SK-N-SH (cell line): Measurements from ENCODE around the gene MED6. TPM values are rescaled to one million over a fixed set of nuclear protein-coding genes. Genes with fewer than 3 reads are reported as not detected.

Source experiments
- CTCF ChIA-PET: fragments of 300-600, 350-600 bp; formaldehyde crosslinking; extraction: SDS; loops from one replicate; lab custom pipeline; 2021; lab: Yijun Ruan, JAX
- POLR2A ChIA-PET: fragments of 350-600 bp; sonication (Branson Sonifier 250); formaldehyde crosslinking; extraction: SDS; loops from one replicate; lab custom pipeline; 2020; ENCODE audit warnings: antibody characterized with exemption, inconsistent platforms; lab: Yijun Ruan, JAX
- DNase-seq: peaks from one replicate; pipeline ENCODE4 v3.0.0; 2012
- H2AFZ ChIP-seq: fragments of 200-600 bp; sonication (generic); 2 replicates; pipeline ENCODE4 v1.8.1; 2016; ENCODE audit warnings: antibody characterized with exemption, mild to moderate bottlenecking, low read depth
- H3F3A ChIP-seq: fragments of 200-600 bp; sonication (generic); replicated peaks from 2 replicates; pipeline ENCODE3; 2016; ENCODE audit warnings: antibody characterized with exemption, mild to moderate bottlenecking; ENCODE audit not compliant: insufficient read depth
- H3K27ac ChIP-seq, 2 experiments: fragments of 200-500 bp in 1 of 2; fragments of 200-600 bp in 1 of 2; sonication (Bioruptor generic) in 1 of 2; sonication (generic), shearing (Covaris generic) in 1 of 2; 2 replicates each; pipeline versions ENCODE4 v1.5.1 to v1.6.1; 2014 to 2016; ENCODE audit warnings: low read depth in 2 of 2, inconsistent platforms in 1 of 2, low read length in 1 of 2, mild to moderate bottlenecking in 1 of 2, mixed read lengths in 1 of 2
- H3K27me3 ChIP-seq: fragments of 200-600 bp; sonication (generic), shearing (Covaris generic); 2 replicates; pipeline ENCODE4 v1.6.1; 2016; ENCODE audit warnings: mixed run types; ENCODE audit not compliant: insufficient read depth
- H3K36me3 ChIP-seq, 2 experiments: fragments of 200-500 bp in 1 of 2; fragments of 200-600 bp in 1 of 2; sonication (Bioruptor generic) in 1 of 2; sonication (generic) in 1 of 2; replicated peaks in 1 of 2; 2 replicates each; pipeline versions ENCODE3 to v1.5.1; 2014 to 2016; ENCODE audit warnings: low read length in 1 of 2, mild to moderate bottlenecking in 1 of 2; ENCODE audit not compliant: insufficient read depth in 2 of 2, control insufficient read depth in 1 of 2
- H3K4me1 ChIP-seq, 2 experiments: fragments of 200-500 bp in 1 of 2; fragments of 200-600 bp in 1 of 2; sonication (Bioruptor generic) in 1 of 2; sonication (generic), shearing (Covaris generic) in 1 of 2; 2 replicates each; pipeline versions ENCODE4 v1.5.1 to v1.6.1; 2014 to 2016; ENCODE audit warnings: low read depth in 1 of 2, low read length in 1 of 2, mixed run types in 1 of 2; ENCODE audit not compliant: insufficient read depth in 2 of 2, control insufficient read depth in 1 of 2
- H3K4me2 ChIP-seq: fragments of 200-600 bp; sonication (generic), shearing (Covaris generic); 2 replicates; pipeline ENCODE4 v1.6.1; 2017; ENCODE audit warnings: mixed run types
- H3K4me3 ChIP-seq, 2 experiments: fragments of 200-500 bp in 1 of 2; fragments of 200-600 bp in 1 of 2; sonication (Bioruptor generic) in 1 of 2; sonication (generic), shearing (Covaris generic) in 1 of 2; 2 replicates each; pipeline versions ENCODE4 v1.5.1 to v1.8.1; 2014 to 2016; ENCODE audit warnings: low read depth in 2 of 2, inconsistent platforms in 1 of 2, low read length in 1 of 2, mild to moderate bottlenecking in 1 of 2, mixed read lengths in 1 of 2, moderate library complexity in 1 of 2
- H3K79me2 ChIP-seq: fragments of 200-600 bp; sonication (generic); 2 replicates; pipeline ENCODE4 v1.8.1; 2017; ENCODE audit warnings: mild to moderate bottlenecking; ENCODE audit not compliant: insufficient read depth
- H3K9ac ChIP-seq: fragments of 200-600 bp; sonication (generic); 2 replicates; pipeline ENCODE4 v1.6.1; 2017; ENCODE audit warnings: mixed run types
- H3K9me2 ChIP-seq: fragments of 200-600 bp; sonication (generic); 2 replicates; pipeline ENCODE4 v1.6.1; 2017; ENCODE audit warnings: mixed run types
- H3K9me3 ChIP-seq: fragments of 200-600 bp; sonication (generic); 2 replicates; pipeline ENCODE4 v1.6.1; 2017; ENCODE audit warnings: mixed run types, mild to moderate bottlenecking, moderate library complexity
- H4K20me1 ChIP-seq: fragments of 200-600 bp; sonication (generic); 2 replicates; pipeline ENCODE4 v1.6.1; 2017; ENCODE audit warnings: mild to moderate bottlenecking, mixed run types; ENCODE audit not compliant: insufficient read depth
- ELF1 ChIP-seq: IDR thresholded peaks from 2 replicates; pipeline ENCODE4 v1.4.0; 2012
- FOSL2 ChIP-seq: IDR thresholded peaks from 2 replicates; pipeline ENCODE4 v1.4.0; 2012; ENCODE audit warnings: low read depth, mild to moderate bottlenecking, moderate library complexity, borderline replicate concordance
- FOXM1 ChIP-seq: IDR thresholded peaks from 2 replicates; pipeline ENCODE4 v1.4.0; 2012; ENCODE audit warnings: low read depth, mild to moderate bottlenecking
- GABPA ChIP-seq: IDR thresholded peaks from 2 replicates; pipeline ENCODE4 v1.4.0; 2012; ENCODE audit warnings: low read depth, mild to moderate bottlenecking
- GATA2 ChIP-seq: sonication (generic); formaldehyde crosslinking; IDR thresholded peaks from 2 replicates; pipeline ENCODE4 v1.5.0; 2020; ENCODE audit warnings: mild to moderate bottlenecking, missing genetic modification reagents
- MXI1 ChIP-seq: IDR thresholded peaks from 2 replicates; pipeline ENCODE4 v1.6.1; 2012; ENCODE audit warnings: mild to moderate bottlenecking, low read depth, low read length, improper control_type of control experiment
- NRF1 ChIP-seq: IDR thresholded peaks from 2 replicates; pipeline ENCODE4 v1.6.1; 2012; ENCODE audit warnings: low read depth, mild to moderate bottlenecking, low read length
- POLR2AphosphoS5 ChIP-seq: IDR thresholded peaks from 2 replicates; pipeline ENCODE4 v1.6.1; 2012; ENCODE audit warnings: low read depth, low read length
- SIN3A ChIP-seq: IDR thresholded peaks from 2 replicates; pipeline ENCODE4 v1.6.1; 2012; ENCODE audit warnings: low read depth, mild to moderate bottlenecking, low read length, moderate library complexity, borderline replicate concordance
- SMC3 ChIP-seq: IDR thresholded peaks from 2 replicates; pipeline ENCODE4 v1.6.1; 2012; ENCODE audit warnings: low read depth, low read length, improper control_type of control experiment
- TAF1 ChIP-seq: IDR thresholded peaks from 2 replicates; pipeline ENCODE4 v1.6.1; 2012; ENCODE audit warnings: low read depth, mild to moderate bottlenecking, low read length, moderate library complexity, borderline replicate concordance
- YY1 ChIP-seq: IDR thresholded peaks from 2 replicates; pipeline ENCODE4 v1.4.0; 2012; ENCODE audit warnings: low read depth, mild to moderate bottlenecking
- WGBS: methylation state at CpG from one replicate; pipeline ENCODE4 v1.1.6; 2017; ENCODE audit warnings: low lambda C conversion rate; 5-methylcytosine and 5-hydroxymethylcytosine counted together
- polyA plus RNA-seq, 3 experiments: library from polyadenylated mRNA; depleted of rRNA; stranded (reverse); fragments of >200 nt; gene quantifications; 2 replicates each; pipeline ENCODE4 v1.2.3, GENCODE V29; 2012
- TF ChIP-seq, protein P1 (sequence below): IDR thresholded peaks from 2 replicates; pipeline ENCODE4 v1.6.1; 2012; ENCODE audit warnings: mild to moderate bottlenecking, low read depth, low read length, moderate library complexity
- TF ChIP-seq, protein P2 (sequence below): fragments of 200-600 bp; sonication (generic); IDR thresholded peaks from 2 replicates; pipeline ENCODE4 v1.6.1; 2017; ENCODE audit warnings: antibody characterized with exemption, mild to moderate bottlenecking, moderate library complexity
- TF ChIP-seq, protein P3 (sequence below): IDR thresholded peaks from 2 replicates; pipeline ENCODE4 v1.4.0; 2012; ENCODE audit warnings: low read depth
- TF ChIP-seq, protein P4 (sequence below): IDR thresholded peaks from 2 replicates; pipeline ENCODE4; 2012

Gene MED6, protein sequence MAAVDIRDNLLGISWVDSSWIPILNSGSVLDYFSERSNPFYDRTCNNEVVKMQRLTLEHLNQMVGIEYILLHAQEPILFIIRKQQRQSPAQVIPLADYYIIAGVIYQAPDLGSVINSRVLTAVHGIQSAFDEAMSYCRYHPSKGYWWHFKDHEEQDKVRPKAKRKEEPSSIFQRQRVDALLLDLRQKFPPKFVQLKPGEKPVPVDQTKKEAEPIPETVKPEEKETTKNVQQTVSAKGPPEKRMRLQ
- 24.2 and 31.1 TPM in 2 replicates for polyA plus RNA-seq (2012; rRNA removed)
- polyA plus RNA-seq (2012; cell fraction: cytosol; rRNA removed) = 34.3 and 46.5 TPM in 2 replicates
- 19.1 and 33.8 TPM in 2 replicates for polyA plus RNA-seq (2012; cell fraction: nucleus; rRNA removed)

GRCh38 chr14:70600382-70601157 is at the start of gene MED6:
Gene MED6 (minus strand): TSS chr14:70600655. CDS start chr14:70600637, 18 bp downstream.
- peaks cover 49% of the 10 kb centered on the region for H3K79me2 ChIP-seq
- POLR2A ChIA-PET = interaction anchor here (1.0 kb wide), 1 partner anchor 41 kb away, joined by 3 read pairs; the partner anchor contains the start of gene TTC9

More at GRCh38 chr14:70600382-70601157, at the start of gene MED6:
- no peaks in the 10 kb centered on the region for H3K9me2 ChIP-seq
- peaks cover 3% of the 10 kb centered on the region for H3F3A ChIP-seq
- peaks cover 18 to 21% of the 10 kb centered on the region in 2 experiments for H3K36me3 ChIP-seq
- no peaks in the 10 kb centered on the region for H3K27me3 ChIP-seq
- CTCF ChIA-PET = interaction anchor here (0.7 to 2.4 kb wide), 6 partner anchors 12 to 355 kb away, joined by 3 to 15 read pairs (median 4); partner anchors contain the start of gene PCNX1
- H3K4me2 ChIP-seq = peak within 1 kb of the TSS; percentile 84
- WGBS = 1% methylated on average over 43 of the region's 43 CpGs
- H3K9ac ChIP-seq = peak within 1 kb of the TSS; percentile 91
- DNase-seq = peak; percentile 96
- H3K4me1 ChIP-seq = peaks cover 0 to 14% of the 10 kb centered on the region in 2 experiments; a peak in 2 of 4 replicates
- H3K9me3 ChIP-seq = no peaks in the 10 kb centered on the region
- H3K4me3 ChIP-seq = peak within 1 kb of the TSS; percentile 95 to 97
- H4K20me1 ChIP-seq = no peaks in the 10 kb centered on the region; the same call in 1 of the 2 replicates
- peak within 1 kb of the TSS; percentile 65 to 81 for H3K27ac ChIP-seq
- peak within 1 kb of the TSS; percentile 98 for H2AFZ ChIP-seq
- peak; percentile 89 for TF ChIP-seq POLR2AphosphoS5
- TF ChIP-seq, protein P1, sequence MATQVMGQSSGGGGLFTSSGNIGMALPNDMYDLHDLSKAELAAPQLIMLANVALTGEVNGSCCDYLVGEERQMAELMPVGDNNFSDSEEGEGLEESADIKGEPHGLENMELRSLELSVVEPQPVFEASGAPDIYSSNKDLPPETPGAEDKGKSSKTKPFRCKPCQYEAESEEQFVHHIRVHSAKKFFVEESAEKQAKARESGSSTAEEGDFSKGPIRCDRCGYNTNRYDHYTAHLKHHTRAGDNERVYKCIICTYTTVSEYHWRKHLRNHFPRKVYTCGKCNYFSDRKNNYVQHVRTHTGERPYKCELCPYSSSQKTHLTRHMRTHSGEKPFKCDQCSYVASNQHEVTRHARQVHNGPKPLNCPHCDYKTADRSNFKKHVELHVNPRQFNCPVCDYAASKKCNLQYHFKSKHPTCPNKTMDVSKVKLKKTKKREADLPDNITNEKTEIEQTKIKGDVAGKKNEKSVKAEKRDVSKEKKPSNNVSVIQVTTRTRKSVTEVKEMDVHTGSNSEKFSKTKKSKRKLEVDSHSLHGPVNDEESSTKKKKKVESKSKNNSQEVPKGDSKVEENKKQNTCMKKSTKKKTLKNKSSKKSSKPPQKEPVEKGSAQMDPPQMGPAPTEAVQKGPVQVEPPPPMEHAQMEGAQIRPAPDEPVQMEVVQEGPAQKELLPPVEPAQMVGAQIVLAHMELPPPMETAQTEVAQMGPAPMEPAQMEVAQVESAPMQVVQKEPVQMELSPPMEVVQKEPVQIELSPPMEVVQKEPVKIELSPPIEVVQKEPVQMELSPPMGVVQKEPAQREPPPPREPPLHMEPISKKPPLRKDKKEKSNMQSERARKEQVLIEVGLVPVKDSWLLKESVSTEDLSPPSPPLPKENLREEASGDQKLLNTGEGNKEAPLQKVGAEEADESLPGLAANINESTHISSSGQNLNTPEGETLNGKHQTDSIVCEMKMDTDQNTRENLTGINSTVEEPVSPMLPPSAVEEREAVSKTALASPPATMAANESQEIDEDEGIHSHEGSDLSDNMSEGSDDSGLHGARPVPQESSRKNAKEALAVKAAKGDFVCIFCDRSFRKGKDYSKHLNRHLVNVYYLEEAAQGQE = 0 out of 2 replicates have a peak, but pooled peaks have one; percentile 38
- TF ChIP-seq FOSL2 = no peak
- peak; percentile 95 for TF ChIP-seq GABPA
- TF ChIP-seq, protein P2, sequence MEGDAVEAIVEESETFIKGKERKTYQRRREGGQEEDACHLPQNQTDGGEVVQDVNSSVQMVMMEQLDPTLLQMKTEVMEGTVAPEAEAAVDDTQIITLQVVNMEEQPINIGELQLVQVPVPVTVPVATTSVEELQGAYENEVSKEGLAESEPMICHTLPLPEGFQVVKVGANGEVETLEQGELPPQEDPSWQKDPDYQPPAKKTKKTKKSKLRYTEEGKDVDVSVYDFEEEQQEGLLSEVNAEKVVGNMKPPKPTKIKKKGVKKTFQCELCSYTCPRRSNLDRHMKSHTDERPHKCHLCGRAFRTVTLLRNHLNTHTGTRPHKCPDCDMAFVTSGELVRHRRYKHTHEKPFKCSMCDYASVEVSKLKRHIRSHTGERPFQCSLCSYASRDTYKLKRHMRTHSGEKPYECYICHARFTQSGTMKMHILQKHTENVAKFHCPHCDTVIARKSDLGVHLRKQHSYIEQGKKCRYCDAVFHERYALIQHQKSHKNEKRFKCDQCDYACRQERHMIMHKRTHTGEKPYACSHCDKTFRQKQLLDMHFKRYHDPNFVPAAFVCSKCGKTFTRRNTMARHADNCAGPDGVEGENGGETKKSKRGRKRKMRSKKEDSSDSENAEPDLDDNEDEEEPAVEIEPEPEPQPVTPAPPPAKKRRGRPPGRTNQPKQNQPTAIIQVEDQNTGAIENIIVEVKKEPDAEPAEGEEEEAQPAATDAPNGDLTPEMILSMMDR = no peak
- peak; percentile 95 for TF ChIP-seq YY1
- TF ChIP-seq, protein P3, sequence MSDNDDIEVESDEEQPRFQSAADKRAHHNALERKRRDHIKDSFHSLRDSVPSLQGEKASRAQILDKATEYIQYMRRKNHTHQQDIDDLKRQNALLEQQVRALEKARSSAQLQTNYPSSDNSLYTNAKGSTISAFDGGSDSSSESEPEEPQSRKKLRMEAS = peak; percentile 79
- TF ChIP-seq ELF1 = peak; percentile 76
- TF ChIP-seq GATA2 (CRISPR knock-in tag) = no peak
- no peak for TF ChIP-seq SMC3
- TF ChIP-seq SIN3A = 0 out of 2 replicates have a peak, but pooled peaks have one; percentile 40
- TF ChIP-seq FOXM1 = no peak
- TF ChIP-seq, protein P4, sequence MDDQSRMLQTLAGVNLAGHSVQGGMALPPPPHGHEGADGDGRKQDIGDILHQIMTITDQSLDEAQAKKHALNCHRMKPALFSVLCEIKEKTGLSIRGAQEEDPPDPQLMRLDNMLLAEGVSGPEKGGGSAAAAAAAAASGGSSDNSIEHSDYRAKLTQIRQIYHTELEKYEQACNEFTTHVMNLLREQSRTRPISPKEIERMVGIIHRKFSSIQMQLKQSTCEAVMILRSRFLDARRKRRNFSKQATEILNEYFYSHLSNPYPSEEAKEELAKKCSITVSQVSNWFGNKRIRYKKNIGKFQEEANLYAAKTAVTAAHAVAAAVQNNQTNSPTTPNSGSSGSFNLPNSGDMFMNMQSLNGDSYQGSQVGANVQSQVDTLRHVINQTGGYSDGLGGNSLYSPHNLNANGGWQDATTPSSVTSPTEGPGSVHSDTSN = no peak
- TF ChIP-seq MXI1 = peak; percentile 82
- TF ChIP-seq TAF1 = peak; percentile 66; the same call in 1 of the 2 replicates
- TF ChIP-seq NRF1 = peak; percentile 70
